ENCODE data around the gene TCF21.

The TCF21 gene

GRCh38 chr6:133880006-133880405 is 8.9 kb upstream of the TCF21 start:
- no peak for TF ChIP-seq CTCF (IDR thresholded peaks at IDR 0.05)

- TF ChIP-seq CTCF (IDR thresholded peaks at IDR 0.05) = no peak
Observed at GRCh38 chr6:133880896-133881295, 8.0 kb upstream of the TCF21 start.

- no peak for TF ChIP-seq CTCF (IDR thresholded peaks at IDR 0.05)
Observed at GRCh38 chr6:133886104-133886775, 2.7 kb upstream of the TCF21 start.

- TF ChIP-seq CTCF (IDR thresholded peaks at IDR 0.05) = no peak
Observed at GRCh38 chr6:133887156-133887879, 1.6 kb upstream of the TCF21 start.

GRCh38 chr6:133887880-133888230 is 1.1 kb upstream of the TCF21 start:
- no peak for TF ChIP-seq CTCF (IDR thresholded peaks at IDR 0.05)

- no peak for TF ChIP-seq CTCF (IDR thresholded peaks at IDR 0.05)
Observed at GRCh38 chr6:133889557-133890403, 867 bp downstream of the TCF21 start.

GRCh38 chr6:133890711-133891148 is 1.8 kb downstream of the TCF21 start:
- TF ChIP-seq CTCF (IDR thresholded peaks at IDR 0.05) = no peak

All from LNCAP (cell line).